GM23338 (cell line): Measurements from ENCODE around the gene C16orf95. TPM values are rescaled to one million over a fixed set of nuclear protein-coding genes. Genes with fewer than 3 reads are reported as not detected.

Experiments used
- ATAC-seq: fragments of 200-7000 bp; cut with Tn5 transposase; 3 replicates; pipeline ENCODE4 v1.9.1; 2020
- DNase-seq: peaks from one replicate; pipeline ENCODE4 v3.0.0-alpha.2; 2015; ENCODE audit warnings: low spot score
- H2AFZ ChIP-seq: fragments of 200-600 bp; sonication (generic); 2 replicates; pipeline ENCODE4 v1.8.0; 2016; ENCODE audit warnings: antibody characterized with exemption, mild to moderate bottlenecking, moderate library complexity
- H3F3A ChIP-seq: fragments of 200-600 bp; sonication (generic); replicated peaks from 2 replicates; pipeline ENCODE4 v1.8.0; 2017; ENCODE audit warnings: antibody characterized with exemption, mixed run types, low read depth
- H3K27ac ChIP-seq: fragments of 200-600 bp; sonication (generic); 2 replicates; pipeline ENCODE4 v1.6.1; 2016; ENCODE audit warnings: low read depth
- H3K27me3 ChIP-seq: fragments of 200-600 bp; sonication (generic); 2 replicates; pipeline ENCODE4 v1.8.0; 2016; ENCODE audit warnings: mild to moderate bottlenecking, mixed run types, moderate library complexity; ENCODE audit not compliant: insufficient read depth
- H3K36me3 ChIP-seq: fragments of 200-600 bp; sonication (generic); 2 replicates; pipeline ENCODE4 v1.8.0; 2016; ENCODE audit warnings: mild to moderate bottlenecking; ENCODE audit not compliant: insufficient read depth
- H3K4me1 ChIP-seq: fragments of 200-600 bp; sonication (generic); 2 replicates; pipeline ENCODE4 v1.8.0; 2016; ENCODE audit warnings: mild to moderate bottlenecking, moderate library complexity; ENCODE audit not compliant: insufficient read depth
- H3K4me2 ChIP-seq: fragments of 200-600 bp; sonication (generic); 2 replicates; pipeline ENCODE4 v1.7.1; 2017; ENCODE audit warnings: mixed run types
- H3K4me3 ChIP-seq: fragments of 200-600 bp; sonication (generic); 2 replicates; pipeline ENCODE4 v1.6.1; 2016; ENCODE audit warnings: mixed run types
- H3K79me2 ChIP-seq: fragments of 200-600 bp; sonication (generic); replicated peaks from 2 replicates; pipeline ENCODE4 v1.8.0; 2017; ENCODE audit warnings: mild to moderate bottlenecking; ENCODE audit not compliant: insufficient read depth
- H3K9me2 ChIP-seq: fragments of 200-600 bp; sonication (generic); 2 replicates; pipeline ENCODE4 v1.8.0; 2017; ENCODE audit not compliant: insufficient read depth
- H4K20me1 ChIP-seq: fragments of 200-600 bp; sonication (generic); replicated peaks from 2 replicates; pipeline ENCODE4 v1.8.0; 2017; ENCODE audit warnings: mild to moderate bottlenecking; ENCODE audit not compliant: insufficient read depth
- H3K27ac Mint-ChIP-seq: 2 replicates; pipeline ENCODE4 v1.8.0; 2020; ENCODE audit warnings: inconsistent platforms, mild to moderate bottlenecking, moderate library complexity, mixed read lengths
- H3K27me3 Mint-ChIP-seq: 3 replicates; pipeline ENCODE4 v1.8.0; 2022; ENCODE audit warnings: low read depth, mild to moderate bottlenecking, moderate library complexity, mixed read lengths, inconsistent platforms; ENCODE audit not compliant: insufficient read depth, poor library complexity
- H3K36me3 Mint-ChIP-seq: 3 replicates; pipeline ENCODE4 v1.8.0; 2021; ENCODE audit warnings: low read depth, mild to moderate bottlenecking, inconsistent platforms, moderate library complexity, mixed read lengths
- H3K4me1 Mint-ChIP-seq: 3 replicates; pipeline ENCODE4 v1.8.0; 2020; ENCODE audit warnings: mild to moderate bottlenecking, inconsistent platforms, mixed read lengths
- H3K4me3 Mint-ChIP-seq: 3 replicates; pipeline ENCODE4 v1.8.0; 2021; ENCODE audit warnings: moderate library complexity, mild to moderate bottlenecking, inconsistent platforms, mixed read lengths
- H3K9me3 Mint-ChIP-seq: 3 replicates; pipeline ENCODE4 v1.8.0; 2020; ENCODE audit warnings: moderate library complexity, mild to moderate bottlenecking, inconsistent platforms, mixed read lengths
- CREB1 ChIP-seq: fragments of 250-450 bp; sonication (Bioruptor Pico); IDR thresholded peaks from 2 replicates; pipeline ENCODE4 v1.5.0; 2020; ENCODE audit warnings: low read depth, mild to moderate bottlenecking, moderate library complexity
- CTCF ChIP-seq, 2 experiments: fragments of 200-600 bp in 1 of 2; sonication (generic) in 1 of 2; conservative IDR thresholded peaks; 2 replicates each; pipeline versions ENCODE4 v1.5.1 to v1.6.1; 2016 to 2017; ENCODE audit warnings: antibody characterized with exemption in 2 of 2, low read depth in 2 of 2, mild to moderate bottlenecking in 2 of 2, moderate library complexity in 1 of 2
- ETS1 ChIP-seq: IDR thresholded peaks from 2 replicates; pipeline ENCODE4 v1.6.1; 2016; ENCODE audit warnings: antibody characterized with exemption
- REST ChIP-seq: IDR thresholded peaks from one replicate; pipeline ENCODE4 v1.6.1; 2018; ENCODE audit warnings: antibody characterized with exemption; ENCODE audit not compliant: unreplicated experiment
- STAT1 ChIP-seq: IDR thresholded peaks from one replicate; pipeline ENCODE4 v1.6.1; 2016; ENCODE audit warnings: antibody characterized with exemption; ENCODE audit not compliant: unreplicated experiment
- ZNF462 ChIP-seq: fragments of 250-450 bp; sonication (Bioruptor Pico); IDR thresholded peaks from 2 replicates; pipeline ENCODE4 v1.5.0; 2020; ENCODE audit warnings: mild to moderate bottlenecking, moderate library complexity
- polyA plus RNA-seq: library from polyadenylated mRNA; unstranded; fragments of >200 nt; fragmentation: Nextera tagmentation; extraction: Ambion mirVana; gene quantifications from 2 replicates; pipeline ENCODE4 v1.2.1, GENCODE V29; 2016
- total RNA-seq: library from RNA; depleted of rRNA; stranded (reverse); fragments of >200 nt; shearing (Covaris generic); gene quantifications from 2 replicates; pipeline ENCODE4 v1.2.3, GENCODE V29; 2014

C16orf95 gene
- total and polyA plus RNA-seq, 2 experiments from 2014 or later: 1.2 to 3.9 TPM

GRCh38 chr16:87325423-87325858, 8.2 kb upstream of the C16orf95 start (continued):
- TF ChIP-seq ZNF462 (CRISPR knock-in tag) (no peak), CREB1 (no peak)

- H3K9me2 ChIP-seq: no peaks in the 10 kb centered on the region
- Mint-ChIP-seq H3K9me3 (no peaks in the 10 kb centered on the region; the same call in 2 of the 3 replicates), H3K36me3 (no peaks in the 10 kb centered on the region), H3K4me3 (no peak overlapping the region), H3K27me3 (peaks cover 4% of the 10 kb centered on the region), H3K4me1 (peaks cover 4% of the 10 kb centered on the region), H3K27ac (0 out of 2 replicates have a peak overlapping the region, but pooled peaks have one; percentile 15)
- no peaks in the 10 kb centered on the region for H3K36me3 ChIP-seq
- no peaks in the 10 kb centered on the region for H3K27me3 ChIP-seq
- no peaks in the 10 kb centered on the region for H4K20me1 ChIP-seq
- DNase-seq: peak; percentile 81
- no peak overlapping the region for H3K4me3 ChIP-seq
- no peak overlapping the region for H2AFZ ChIP-seq
- H3K4me2 ChIP-seq: no peak overlapping the region
- no peaks in the 10 kb centered on the region; the same call in 1 of the 2 replicates for H3K4me1 ChIP-seq
- no peaks in the 10 kb centered on the region for H3K79me2 ChIP-seq
- H3F3A ChIP-seq: no peaks in the 10 kb centered on the region
- no peak overlapping the region for H3K27ac ChIP-seq
- peak; percentile 86 for ATAC-seq
- TF ChIP-seq STAT1 (no peak), CTCF (conservative IDR thresholded peaks at IDR 0.05; ENCODE audit: low read depth in 2 of 2) (peak; percentile 77 to 87), REST (no peak), CREB1 (no peak), ETS1 (no peak)
Measured at GRCh38 chr16:87324411-87325275, 7.5 kb upstream of the C16orf95 start.
